GOT3 (cell line): ENCODE results near the gene OR14A2.
"Not testable (repeated sequence)": the region's sequence is repeated elsewhere in the genome, so short reads cannot be mapped to it uniquely, and the experiment has no call there.

Experiments used
- DNase-seq: peaks from one replicate; lab custom pipeline; 2025; ENCODE audit warnings: mixed read lengths; lab: John Stamatoyannopoulos, UW

The OR14A2 gene

GRCh38 chr1:247748041-247748440, at the start of gene OR14A2:
TSS of gene OR14A2 (minus strand) at chr1:247748141.
- DNase-seq: no peak

GRCh38 chr1:247797518-247797917, 49.6 kb upstream of the OR14A2 start:
- no peak for DNase-seq

DNA sequence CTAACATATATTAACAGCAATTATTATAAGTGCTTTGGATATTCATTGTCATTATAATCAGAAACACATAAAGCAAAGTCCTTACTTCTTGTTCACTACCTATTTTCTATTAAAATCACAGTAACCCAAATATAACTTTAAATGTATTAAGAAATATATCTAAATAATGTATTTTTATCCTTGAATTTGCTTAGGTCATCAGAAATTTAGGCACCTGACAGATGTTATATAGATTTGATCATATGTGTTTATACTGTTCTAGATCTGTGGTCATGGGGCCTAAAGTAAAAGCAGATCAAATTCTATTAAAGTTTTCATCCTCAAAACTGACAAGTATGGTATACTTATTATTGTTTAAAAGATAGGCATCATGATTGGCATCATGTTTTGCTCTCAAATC, 21.7 kb upstream of the OR14A2 start:
- no peak for DNase-seq

GRCh38 chr1:247760456-247760855, 12.5 kb upstream of the OR14A2 start, which contains the start of gene OR1C1:
TSS of gene OR1C1 (minus strand) at chr1:247760556. CDS start at chr1:247758406, 2,150 bp downstream.
- no peak for DNase-seq

- DNase-seq: not testable (repeated sequence)
Observed at GRCh38 chr1:247754311-247754710, 6.4 kb upstream of the OR14A2 start.

DNA sequence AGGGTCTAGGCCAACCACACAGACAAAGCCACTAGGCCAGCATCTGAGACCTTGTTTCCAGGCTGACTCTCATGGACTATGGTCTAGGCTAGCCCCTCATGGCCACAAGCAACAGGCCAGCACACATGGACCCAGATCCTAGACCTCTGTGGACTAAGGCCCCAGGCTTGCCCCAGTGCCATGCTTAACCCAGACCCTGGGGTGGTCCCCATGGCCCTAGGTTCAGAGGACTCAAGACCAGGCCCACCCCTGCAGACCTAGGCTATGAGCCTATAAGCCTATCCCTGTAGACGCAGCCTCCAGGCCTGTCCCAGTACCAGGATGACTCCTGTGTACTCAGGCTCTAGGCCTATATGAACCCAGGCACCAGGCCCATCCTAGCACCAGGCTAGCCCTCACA, 1.9 kb upstream of the OR14A2 start:
- DNase-seq: no peak

GRCh38 chr1:247747616-247748015, 325 bp downstream of the OR14A2 start:
- no peak for DNase-seq

- DNase-seq: no peak
Observed at GRCh38 chr1:247746391-247746935, 1.5 kb downstream of the OR14A2 start.

GRCh38 chr1:247742215-247742760, 5.7 kb downstream of the OR14A2 start:
- not testable (repeated sequence) for DNase-seq

DNA sequence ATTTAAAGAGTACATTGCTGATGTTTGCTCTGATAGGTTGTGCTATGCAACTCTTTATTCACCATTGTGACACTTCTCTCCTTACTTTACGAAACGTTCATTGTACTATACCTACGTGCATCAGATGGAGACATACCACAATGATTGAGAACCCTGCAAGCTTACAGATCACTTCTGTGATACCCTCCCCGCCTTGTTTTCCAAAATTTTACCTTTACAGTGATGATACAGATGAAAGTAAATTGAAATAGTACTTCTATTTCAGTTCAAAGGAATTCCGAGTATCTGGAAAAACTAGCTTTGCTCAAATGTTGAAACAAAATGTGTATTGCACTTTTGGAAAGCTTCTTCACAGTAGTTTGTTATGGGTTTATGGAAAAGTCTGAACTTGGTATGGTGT, 6.2 kb downstream of the OR14A2 start:
- DNase-seq: no peak

GRCh38 chr1:247740721-247741120, 7.2 kb downstream of the OR14A2 start:
- no peak for DNase-seq

- no peak for DNase-seq
Observed at GRCh38 chr1:247738315-247738714, 9.6 kb downstream of the OR14A2 start, which contains the start of gene OR14K1. TSS of gene OR14K1 (plus strand) at chr1:247738615. CDS start at chr1:247738615, 0 bp downstream.

- no peak for DNase-seq
Observed at GRCh38 chr1:247721222-247721621, 26.7 kb downstream of the OR14A2 start.

GRCh38 chr1:247716546-247716945, 31.4 kb downstream of the OR14A2 start, which contains the start of gene OR6F1:
TSS of gene OR6F1 (minus strand) at chr1:247716646. CDS start at chr1:247712755, 3,891 bp downstream.
- DNase-seq: no peak

GRCh38 chr1:247713753-247714152, 34.2 kb downstream of the OR14A2 start:
- DNase-seq: no peak

- not testable (repeated sequence) for DNase-seq
Observed at GRCh38 chr1:247710681-247711080, 37.3 kb downstream of the OR14A2 start.

DNA sequence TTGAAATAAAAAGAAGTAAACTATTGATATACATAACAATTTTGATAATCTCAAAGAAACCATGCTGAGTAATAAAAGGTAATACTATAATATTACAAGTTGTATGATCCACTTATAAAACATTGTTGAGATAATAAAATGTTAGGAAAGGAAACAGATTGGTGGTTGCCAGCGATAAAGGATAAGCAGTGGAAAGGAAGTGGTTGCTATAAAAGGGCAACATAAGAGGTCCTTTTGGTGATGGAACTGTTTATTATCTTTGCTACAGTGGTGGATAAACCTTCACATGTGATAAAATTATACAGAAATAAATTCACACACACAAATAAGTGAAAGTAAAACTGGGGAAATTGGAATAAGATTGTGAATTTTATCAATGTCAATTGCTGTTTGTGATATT, 46.6 kb downstream of the OR14A2 start:
- no peak for DNase-seq

DNA sequence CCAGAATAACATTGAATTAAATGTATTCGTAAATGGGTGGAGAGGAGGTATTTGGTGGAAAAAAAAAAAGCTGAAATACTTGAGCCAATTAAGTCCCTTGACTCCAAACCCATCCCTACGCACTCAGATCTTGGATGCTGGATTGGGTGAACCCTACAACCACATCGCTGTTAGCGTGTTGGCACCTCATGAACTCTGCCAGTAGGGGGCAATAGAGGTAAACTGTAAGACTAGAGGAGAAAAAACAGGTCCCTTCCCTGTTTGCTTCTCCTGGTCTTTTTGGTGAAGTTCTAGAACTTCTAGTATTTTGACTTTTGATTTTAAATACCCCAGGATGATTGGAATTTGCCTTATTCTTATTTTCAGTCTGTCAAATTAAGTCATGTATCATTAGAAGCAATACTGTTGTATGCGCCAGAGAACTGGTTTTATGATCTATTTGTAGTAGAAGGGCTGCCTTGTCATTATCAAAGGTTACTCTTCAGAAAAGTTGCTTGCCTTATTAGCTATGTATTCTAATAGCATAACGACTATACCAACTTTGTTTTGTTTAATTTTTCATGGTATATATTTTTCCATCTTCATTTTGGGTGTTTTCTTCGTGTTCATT, 66.5 kb downstream of the OR14A2 start:
- no peak for DNase-seq

DNA sequence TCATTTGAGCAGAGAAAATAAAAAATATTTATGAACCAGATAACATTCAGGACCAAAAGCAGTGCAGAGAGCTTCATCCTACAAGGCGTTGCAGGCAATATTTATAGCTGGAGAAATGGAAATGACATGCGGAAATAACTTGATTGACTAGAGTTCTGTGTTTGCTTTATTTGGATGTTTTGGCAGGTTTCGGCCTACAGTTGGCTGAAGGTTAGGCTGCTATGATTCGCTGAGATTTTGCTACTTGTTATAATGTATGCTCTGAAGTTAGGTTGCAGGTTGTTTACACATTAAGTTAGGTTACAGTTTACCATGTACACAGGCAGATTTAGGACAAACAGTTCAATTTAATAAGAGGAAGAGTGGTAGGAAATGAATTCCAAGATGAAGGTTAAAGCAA, 67.8 kb downstream of the OR14A2 start:
- no peak for DNase-seq

GRCh38 chr1:247679639-247680038, 68.3 kb downstream of the OR14A2 start, which contains the start of gene OR13G1:
TSS of gene OR13G1 (minus strand) at chr1:247679739. CDS start at chr1:247673041, 6,698 bp downstream.
- DNase-seq: no peak
